Stimulated activated CD4-positive, alpha-beta T cell treated with anti-CD3 and anti-CD28 coated beads, Interleukin-12 subunit alpha, Interleukin-12 subunit beta, amount 100 ng/mL, for 48 hours (primary cell): ENCODE results near the gene PRKCZ.
"Not testable (repeated sequence)": the region's sequence is repeated elsewhere in the genome, so short reads cannot be mapped to it uniquely, and the experiment has no call there.

Experiments
- DNase-seq, 3 donors: peaks; one replicate each; pipeline ENCODE4 v3.0.0-alpha.2; 2020; ENCODE audit warnings: low read depth in 2 of 3, low spot score in 1 of 3

Gene PRKCZ

DNA sequence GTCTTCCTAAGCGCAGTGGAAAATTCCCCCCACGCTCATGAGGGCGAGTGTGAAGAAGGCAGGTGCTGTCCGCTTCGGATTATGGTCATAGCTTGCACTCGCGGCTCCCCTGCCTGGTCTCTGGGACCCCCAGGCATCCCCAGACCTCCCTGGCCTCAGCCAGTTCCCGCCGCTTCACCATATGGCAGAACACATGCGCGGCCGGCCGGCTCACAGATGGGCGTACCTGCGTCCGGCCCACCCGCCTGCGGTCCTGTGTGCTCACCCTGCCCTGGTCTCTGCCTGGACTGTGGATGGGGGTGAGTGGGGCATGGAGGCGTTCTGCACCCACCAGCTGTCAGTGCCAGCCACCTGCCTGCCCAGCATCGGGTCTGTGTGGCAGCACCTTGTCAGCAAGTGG, 34.1 kb downstream of the PRKCZ start:
- no peak for DNase-seq

DNA sequence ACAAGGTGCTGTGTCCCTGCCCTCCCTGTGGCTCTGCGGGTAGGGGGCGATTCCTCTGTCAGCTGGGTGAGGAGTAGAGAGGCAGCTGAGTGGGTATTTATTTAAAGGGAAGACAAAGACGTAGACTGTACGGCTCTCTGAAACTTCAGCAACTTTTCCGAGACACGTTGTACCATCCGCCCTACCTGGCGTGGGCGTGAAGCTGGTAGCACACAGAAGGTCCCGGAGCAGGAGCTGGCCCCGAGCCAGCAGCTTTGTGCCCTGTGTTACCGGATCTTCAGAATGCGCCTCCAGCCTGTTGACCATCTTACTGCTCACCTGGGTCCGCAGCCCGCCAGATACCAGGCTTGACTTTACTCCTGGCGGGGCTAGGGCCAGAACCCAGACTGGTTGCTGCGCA, 34.9 kb downstream of the PRKCZ start:
- DNase-seq = no peak

DNA sequence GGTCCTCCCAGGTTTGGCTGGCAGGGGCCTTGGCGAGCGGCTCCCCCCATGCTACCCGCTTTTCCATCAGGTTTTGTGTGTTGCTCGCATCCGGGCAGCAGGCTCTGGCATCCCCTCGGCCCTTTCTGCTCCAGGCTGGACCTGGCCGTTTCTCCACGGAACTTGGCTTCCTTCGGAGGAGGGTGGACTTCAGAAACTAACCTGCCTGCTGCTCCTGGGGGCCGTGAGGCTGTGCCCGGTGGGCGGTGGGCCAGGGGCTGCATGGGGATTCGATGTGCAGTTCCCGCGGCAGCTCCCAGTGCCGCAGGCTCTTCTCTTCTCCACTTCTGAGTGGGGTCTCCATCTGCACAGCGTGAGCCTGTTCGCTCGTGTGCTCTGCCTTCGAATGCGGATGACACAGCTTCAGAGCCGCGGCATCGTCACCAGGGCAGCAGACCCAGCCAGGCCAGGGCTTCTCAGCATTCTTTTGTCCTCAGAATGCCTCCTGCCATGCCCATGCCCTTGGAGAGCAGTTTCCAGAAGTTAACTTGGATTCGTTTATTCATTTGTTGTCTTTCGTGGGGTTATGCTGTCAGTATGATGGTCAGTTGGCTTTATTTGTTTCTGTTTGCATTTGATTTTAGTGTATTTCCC, 36.4 kb downstream of the PRKCZ start:
- no peak for DNase-seq

DNA sequence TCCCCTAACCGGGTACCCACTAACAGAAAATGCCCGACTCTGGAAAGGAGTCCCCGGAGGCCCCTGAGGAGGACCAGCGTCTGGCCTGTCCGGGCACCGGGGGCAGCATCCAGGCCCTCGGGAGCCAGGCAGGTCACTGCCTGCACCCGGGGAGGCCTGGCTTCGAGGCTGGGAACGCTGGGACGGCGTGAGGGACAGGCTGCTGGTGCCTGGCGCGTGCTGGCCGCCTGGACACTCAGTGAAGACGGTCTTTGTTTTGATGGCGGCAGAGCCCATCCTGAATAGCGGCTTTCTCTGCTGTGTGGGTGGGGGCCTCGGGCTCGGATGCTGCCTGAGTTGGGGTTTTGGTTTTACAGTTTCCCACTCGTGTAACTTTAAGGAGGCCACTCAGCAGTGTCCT, 37.6 kb downstream of the PRKCZ start:
- DNase-seq = no peak

DNA sequence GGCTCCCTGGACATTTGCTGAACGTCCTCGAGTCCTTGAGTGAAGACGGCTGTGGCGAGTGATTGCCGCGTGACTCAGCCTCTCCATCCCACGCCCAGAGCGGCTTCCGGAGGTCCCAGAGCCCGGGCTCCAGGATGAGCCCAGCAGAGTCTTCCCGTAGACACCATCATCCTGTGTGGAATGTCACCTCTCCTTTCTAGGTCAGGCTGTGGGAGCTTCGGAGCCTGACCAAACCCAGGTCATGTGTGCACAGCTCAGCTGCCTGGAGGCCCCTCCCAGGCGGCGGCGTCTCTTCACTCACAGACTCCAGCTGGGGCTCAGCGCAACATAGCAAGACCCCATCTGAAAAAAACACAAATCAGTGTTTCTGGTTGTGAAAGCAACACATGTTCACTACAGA, 38.2 kb downstream of the PRKCZ start:
- DNase-seq = no peak

DNA sequence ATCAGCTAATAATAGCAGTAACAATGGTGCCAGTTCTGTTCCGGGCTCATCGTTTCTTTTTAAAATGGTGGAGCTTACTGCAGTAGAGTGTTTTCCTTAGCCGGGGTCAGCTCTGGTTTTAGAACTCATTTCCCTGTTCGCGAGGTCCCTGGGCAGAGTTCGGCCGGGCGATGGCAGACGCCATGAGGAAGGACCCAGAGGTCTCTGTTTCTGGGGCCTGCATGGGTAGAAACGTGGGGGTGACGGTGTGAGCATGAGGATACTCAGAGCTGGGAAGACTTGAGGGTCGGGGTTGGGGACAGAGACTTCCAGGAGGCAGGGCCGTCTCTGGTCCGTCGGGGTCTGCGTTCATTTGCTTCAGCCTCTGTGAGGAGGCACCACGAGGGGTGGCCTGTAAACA, 38.8 kb downstream of the PRKCZ start:
- no peak for DNase-seq

DNA sequence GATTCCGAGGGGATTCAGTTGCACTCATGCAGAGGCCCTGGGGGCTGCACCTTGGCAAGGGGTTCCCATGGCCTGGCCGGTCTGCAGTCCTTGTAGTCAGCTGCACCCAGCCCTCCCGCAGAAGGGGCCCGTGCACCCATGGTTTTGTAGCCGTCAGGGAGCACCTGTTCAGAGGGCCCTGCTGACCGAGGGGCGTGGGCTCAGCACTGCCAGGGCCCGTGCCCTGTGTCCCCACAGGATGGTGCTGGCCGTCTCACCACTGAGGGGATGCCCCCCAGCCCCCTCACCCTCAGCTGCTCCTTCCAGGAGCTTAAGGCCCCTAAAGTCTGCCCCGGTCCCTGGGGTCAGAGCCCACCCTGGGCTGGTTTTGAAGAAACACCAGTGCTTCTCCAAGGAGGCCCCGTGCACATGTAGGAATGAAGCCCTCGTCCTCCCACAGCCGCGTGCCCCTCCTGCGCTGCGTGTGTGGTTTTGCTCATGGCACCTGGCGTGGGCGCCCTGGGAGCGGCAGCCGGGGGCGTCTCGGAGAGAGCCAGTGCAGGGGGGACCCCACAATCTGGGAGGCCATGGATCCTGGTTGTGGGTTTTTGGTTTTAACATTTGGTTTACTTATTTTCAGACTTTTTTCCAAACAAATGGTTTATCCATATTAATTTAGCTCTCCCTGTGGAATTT, 40.1 kb downstream of the PRKCZ start:
- no peak for DNase-seq

DNA sequence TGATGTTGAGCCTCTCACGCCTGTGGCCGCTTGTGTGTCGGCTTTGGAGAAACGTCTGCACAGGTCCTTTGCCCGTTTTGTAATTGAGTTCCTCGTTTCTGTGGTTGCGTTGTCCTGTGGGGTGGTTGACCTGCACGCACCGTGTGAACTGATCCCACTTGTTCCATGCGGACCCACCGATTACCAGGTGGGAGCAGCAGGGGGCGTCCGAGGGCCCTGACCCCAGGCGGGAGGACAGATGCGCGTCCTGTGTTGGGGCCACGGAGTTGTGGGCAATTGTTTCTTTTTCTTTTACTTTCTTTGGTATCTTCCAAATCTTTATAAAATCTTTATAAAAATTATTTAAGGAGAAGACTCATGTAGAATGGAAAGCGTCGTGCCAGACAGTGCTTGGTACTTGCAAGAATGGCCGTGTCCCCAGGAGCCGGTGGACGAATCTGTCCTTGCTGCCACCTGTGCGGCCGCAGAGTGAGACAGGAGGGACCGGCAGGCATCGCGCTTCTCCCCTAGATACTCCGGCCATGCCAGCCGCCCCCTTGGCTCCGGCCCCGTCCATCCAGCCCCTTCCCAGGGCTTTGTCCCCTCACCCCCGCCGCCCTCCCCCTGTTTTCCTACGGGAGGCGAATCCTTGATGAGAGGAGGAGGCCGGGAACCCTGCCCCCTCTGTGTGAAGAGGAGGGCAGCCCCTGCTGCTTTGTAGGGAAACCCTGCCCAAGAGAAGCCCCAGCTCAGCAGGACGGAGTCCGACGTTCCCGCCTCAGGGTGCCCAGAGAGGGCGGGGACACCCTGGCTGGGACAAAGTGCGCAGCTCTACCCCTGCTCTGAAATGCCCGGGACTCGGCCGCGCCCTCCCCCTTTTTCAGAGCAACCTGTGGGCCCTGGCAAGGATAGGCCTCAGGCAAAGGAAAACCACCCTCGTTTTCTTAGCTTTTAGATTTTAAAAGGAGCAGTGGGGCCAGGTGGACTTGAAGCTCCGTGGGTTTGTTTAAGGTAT, 41.7 kb downstream of the PRKCZ start:
- DNase-seq = peak in 2 of 3 donors; percentile 37 to 51

DNA sequence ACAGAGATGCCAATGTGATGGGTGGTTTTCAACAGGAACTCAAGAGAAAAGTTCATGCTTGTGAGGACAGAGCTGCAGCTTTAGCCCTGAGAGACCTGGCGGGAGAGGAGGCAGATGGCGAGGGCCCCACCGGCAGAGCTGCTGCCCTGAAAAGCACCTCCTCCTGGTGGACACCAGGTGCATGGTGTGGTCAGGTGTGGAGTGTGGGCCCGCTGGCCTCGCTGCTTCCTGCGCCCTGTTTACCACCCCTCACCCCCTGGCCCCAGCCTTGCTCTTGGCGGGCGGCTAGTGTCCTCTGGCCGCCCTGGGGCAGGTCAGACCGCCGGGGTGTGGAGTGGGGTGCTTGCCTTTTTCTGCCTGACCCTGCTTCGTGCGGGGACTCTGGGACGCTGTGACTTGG, 42.8 kb downstream of the PRKCZ start:
- DNase-seq = no peak

DNA sequence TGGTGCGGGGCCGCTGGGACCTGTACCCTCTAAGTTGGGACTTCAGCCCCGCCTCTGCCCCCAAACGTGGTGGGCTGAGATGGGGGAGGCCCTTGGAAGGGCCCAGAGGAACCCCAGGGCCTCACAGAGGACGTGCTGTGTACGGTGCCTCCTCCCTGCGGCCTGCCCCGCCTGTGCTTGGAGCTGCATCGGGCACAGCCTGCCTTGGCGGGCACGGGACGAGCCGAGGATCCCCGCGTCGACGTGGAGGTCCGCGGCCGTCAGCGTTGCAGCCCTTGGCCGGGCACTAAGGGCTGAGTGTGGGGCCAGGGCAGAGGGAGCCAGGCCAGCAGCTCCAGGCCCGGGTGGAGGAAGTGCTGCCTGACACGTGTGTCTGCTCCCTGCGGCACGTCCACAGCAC, 43.4 kb downstream of the PRKCZ start:
- DNase-seq = no peak

DNA sequence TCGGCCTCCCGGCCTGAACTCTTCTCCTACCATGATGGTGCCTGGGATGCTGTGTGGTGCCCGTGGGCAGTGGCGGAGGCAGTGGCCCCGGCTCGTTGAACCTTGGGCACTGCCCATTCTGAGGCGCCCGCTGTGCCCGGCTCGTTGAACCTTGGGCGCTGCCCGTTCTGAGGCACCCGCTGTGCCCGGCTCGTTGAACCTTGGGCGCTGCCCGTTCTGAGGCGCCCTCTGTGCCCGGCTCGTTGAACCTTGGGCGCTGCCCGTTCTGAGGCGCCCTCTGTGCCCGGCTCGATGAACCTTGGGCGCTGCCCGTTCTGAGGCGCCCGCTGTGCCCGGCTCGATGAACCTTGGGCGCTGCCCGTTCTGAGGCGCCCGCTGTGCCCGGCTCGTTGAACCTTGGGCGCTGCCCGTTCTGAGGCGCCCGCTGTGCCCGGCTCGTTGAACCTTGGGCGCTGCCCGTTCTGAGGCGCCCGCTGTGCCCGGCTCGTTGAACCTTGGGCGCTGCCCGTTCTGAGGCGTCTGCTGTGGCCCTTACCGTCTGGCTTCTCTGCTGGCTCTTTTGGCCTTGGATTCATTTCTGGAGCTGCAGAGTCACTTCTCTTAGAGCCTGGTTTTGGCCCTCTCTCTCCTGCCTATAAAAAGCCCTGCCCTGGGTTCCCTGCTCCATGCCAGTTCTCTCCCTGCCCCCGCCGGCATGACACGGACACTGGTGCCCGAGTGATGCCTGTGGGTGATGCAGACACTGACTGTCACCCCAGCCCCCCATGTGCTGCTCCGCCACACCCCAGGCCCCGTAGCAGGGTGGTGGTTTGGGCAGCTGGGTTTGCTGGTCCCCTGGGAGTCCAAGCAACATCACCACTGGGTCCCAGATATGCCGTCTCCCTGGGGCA, 44.3 kb downstream of the PRKCZ start:
- not testable (repeated sequence) for DNase-seq

DNA sequence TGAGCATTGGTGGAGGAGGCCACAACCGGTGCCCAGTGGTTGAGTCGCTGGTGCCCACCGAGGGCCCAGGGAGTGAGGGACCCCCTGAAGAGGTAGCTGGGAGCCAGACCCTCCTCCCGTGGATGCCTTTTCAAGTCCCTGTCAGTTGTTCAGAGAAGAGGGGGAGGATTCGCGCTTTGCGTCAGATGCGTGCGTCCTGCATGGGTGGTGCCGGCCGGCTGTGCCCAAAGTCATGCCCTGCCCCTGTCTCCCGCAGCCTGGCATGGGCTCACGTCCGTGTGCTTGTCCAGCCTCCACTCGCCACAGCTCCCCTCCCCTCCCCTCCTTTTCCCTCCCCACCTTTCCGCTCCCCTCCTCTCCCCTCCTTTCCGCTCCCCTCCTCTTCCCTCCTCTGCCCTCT, 45.2 kb downstream of the PRKCZ start:
- no peak for DNase-seq

DNA sequence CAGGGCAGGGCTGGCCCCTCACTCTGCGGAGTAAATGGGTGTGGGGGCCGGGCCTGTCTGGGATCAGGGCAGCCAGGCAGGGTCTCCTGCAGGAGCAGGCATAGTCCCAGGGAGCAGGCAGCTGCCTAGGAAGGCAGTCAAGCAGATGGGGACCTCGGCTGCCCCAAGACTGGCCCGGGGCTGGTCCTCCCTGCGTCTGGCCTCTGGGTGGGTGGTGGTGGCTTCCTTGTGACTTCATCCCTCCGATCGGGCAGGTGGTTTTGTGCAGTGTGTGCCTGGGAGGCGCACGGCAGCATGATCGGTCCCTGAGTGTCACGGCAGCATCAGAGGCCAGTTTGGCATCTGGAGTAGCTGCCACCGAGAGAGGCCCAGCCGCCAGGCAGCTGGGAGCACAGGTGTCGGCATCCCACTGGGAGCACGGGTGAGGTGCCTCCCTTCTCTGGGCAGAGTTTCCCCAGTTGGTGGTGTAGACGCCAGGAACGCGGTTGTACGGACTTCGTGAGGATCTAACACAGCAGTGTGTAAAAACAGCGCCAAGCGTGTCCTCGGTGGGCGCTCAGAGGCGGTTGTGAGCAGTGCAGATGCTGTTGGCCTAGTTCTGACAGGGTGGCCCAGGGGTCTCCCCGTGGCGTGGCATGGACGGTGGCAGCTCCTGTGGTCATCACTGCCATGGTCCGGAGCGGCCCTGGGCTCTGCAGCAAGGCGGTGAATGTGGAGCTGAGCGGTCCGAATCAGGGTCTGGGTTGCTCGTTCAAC, 45.9 kb downstream of the PRKCZ start:
- DNase-seq = no peak

DNA sequence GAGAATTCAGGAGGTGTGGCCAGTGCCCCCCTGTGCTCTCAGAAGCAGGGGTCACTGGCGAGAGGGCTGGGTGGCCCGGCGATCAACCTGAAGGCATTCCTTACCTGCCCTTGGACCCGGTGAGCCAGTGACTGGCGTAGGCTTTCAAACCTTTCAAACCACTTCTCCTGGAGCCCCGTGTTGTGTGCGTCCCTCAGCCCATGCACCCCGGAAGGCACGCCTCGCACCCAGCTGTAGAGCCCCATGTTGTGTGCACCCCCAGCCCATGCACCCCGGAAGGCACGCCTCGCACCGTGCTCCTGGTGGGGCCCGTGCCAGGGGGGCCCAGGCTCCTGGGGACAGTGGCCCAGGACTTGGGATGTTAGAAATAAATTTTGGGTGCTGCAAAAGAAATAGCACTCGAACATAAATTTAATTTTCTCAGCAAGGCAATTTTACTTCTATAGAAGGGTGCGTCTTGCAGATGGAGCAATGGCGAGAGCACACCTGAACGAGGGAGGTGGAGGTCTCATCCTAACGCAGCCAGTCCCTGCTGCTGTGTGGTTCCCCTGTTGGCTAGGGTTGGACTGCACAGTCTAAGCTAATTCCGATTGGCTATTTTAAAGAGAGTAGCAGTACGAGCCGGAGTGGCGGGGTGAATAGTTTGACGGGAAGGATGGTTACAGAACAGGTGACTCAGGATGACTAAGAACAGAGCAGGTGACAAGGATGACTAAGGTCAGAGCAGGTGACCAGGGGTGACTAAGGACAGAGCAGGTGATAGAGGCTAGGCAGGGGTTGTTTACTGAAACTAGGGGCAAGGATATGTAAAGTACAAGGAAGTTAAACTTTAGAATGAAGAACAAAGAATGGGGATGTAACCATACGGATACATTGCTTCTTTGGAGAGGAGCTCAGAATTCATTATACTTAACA, 47.4 kb downstream of the PRKCZ start:
- DNase-seq = no peak

DNA sequence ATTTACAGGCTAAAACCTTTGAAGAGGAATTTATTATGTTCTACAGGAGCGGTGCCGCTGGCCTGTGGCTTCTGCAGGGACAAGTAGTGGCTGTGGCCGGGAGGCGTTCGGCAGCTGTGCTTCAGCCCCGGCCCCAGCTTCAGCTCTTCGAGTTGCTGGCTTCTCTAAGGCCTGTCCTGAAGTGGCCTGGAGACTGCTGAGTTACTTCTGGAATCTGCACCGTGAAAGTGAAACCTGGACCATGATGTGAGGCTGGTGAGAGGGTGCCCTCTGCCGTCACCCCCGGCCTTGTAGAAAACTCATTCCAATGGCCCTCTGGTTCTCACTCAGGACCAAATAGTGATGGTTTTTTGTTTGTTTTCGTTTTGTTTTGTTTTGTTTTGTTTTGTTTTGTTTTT, 48.1 kb downstream of the PRKCZ start:
- DNase-seq = no peak

DNA sequence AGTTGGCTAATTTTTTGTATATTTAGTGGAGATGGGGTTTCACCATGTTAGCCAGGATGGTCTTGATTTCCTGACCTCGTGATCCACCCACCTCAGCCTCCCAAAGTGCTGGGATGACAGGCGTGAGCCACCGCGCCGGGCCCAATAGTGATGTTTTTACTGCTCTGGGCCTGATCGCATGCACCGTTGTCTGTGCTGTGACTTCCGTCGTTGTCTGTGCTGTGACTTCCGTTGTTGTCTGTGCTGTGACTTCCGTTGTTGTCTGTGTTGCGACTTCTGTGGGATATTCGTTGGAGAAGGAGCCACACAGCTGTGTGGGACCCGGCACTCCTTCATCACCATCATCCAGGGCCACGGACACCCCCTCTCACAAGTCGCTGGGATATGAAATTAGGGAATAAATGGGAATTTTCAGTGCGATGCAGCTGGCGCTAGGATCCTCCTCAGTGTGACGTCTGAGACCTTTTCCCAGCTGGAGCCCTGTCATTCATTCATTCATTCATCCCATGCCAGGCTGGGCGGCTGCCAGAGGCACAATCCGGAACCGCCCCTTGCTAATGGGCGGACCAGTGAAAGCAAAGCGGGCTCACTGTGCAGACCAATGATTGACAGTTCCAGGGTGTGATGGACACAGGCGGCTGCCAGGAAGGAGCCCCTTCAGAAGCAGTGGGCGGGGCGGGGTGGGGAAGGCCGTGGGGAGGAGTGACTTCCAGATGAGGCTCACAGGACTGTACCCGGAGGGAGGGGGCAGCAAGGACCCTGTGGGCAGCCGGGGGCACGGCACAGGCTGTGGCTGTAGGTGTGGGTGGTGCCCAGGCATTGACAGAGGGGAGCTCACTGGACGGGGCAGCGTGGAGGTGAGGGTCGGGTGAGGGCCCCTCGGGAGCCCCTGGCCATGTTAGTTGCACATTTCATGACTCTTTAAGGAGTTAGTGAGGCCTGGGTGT, 48.9 kb downstream of the PRKCZ start:
- DNase-seq = no peak

DNA sequence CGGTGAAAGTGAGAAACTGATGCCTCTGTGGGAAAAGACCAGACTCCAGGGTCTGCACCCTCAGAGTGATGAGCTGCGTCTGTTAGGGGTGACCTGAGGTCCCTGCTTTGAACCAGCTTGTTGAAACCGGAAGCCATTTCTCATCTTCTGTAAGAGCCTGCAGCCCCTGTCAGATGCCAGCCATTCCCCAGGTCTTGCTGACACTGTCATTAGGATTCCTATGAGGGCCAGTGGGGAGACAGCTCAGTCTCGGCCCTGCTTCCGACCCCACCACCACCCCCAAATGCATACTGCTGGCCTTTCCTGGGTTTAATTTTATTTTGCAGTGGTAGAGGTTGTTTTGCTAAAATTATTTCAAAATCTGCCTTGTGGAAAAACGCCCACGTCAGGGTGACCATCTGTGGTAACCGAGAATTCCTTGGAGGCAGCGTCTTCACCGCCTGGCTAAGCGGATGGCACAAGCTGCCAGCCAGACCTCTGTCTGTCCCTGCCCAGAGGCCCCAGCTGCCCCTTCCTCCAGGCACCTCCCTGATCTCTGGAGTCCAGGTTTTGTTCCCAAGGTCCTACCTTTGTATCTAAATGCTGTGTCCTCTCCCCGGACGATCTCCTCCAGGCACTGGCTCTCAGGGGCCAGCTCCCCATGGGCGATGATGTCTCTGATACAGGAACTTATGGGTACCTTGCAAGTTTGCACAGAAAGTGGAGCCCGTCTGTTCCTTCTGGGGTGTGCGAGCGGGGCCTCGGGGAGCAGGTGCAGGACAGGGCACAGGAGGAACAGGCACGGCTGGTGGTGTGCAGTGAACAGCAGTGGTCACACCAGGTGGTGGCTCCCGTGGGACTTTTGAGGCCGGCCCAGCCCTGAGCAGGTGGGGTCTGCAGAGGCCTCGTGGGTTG, 49.9 kb downstream of the PRKCZ start:
- DNase-seq = no peak
